ENCODE results near the gene BRICD5.

- TF ChIP-seq CTCF (IDR thresholded peaks at IDR 0.05): no peak
- TF ChIP-seq POLR2AphosphoS5 (IDR thresholded peaks at IDR 0.05): no peak
Observed at GRCh38 chr16:2260250-2260649, 49.6 kb upstream of the BRICD5 start.
